PC-3 (cell line): Measurements from ENCODE around the gene NPSR1. TPM values are rescaled to one million over a fixed set of nuclear protein-coding genes. Genes with fewer than 3 reads are reported as not detected.

Source experiments
- ATAC-seq: fragments of 200-7000 bp; cut with Tn5 transposase; 2 replicates; pipeline ENCODE4 v1.9.1; 2020; ENCODE audit warnings: mild to moderate bottlenecking, moderate library complexity
- BruUV-seq: library from RNA; stranded (reverse); fragments of 400-500 nt; replicated peaks from 2 replicates; lab custom pipeline; 2021; lab: Mats Ljungman, UMichigan
- CTCF ChIA-PET: fragments of 300-600 bp; sonication (Branson Sonifier 250); formaldehyde crosslinking; loops from one replicate; lab custom pipeline; 2022; ENCODE audit warnings: antibody characterized with exemption; lab: Charles Lee
- POLR2A ChIA-PET: fragments of 300-600 bp; sonication (Branson Sonifier 250); formaldehyde crosslinking; loops from one replicate; lab custom pipeline; 2022; ENCODE audit warnings: antibody characterized with exemption; ENCODE audit not compliant: unreplicated experiment; lab: Charles Lee
- DNase-seq: peaks from one replicate; pipeline ENCODE4 v3.0.0-alpha.2; 2015
- H2AFZ ChIP-seq: fragments of 300-600 bp; sonication (generic); 2 replicates; pipeline ENCODE4 v1.6.0; 2016; ENCODE audit warnings: antibody characterized with exemption, low read length
- H3F3A ChIP-seq: fragments of 300-600 bp; sonication (generic); one replicate; pipeline ENCODE4 v1.6.0; 2017; ENCODE audit warnings: antibody characterized with exemption, low read length, control low read depth, mild to moderate bottlenecking; ENCODE audit not compliant: unreplicated experiment
- H3K27ac ChIP-seq: fragments of 300-600 bp; sonication (generic); 2 replicates; pipeline ENCODE4 v1.5.1; 2016; ENCODE audit warnings: mild to moderate bottlenecking, low read length
- H3K27me3 ChIP-seq: fragments of 300-600 bp; sonication (generic); 2 replicates; pipeline ENCODE4 v1.6.1; 2016; ENCODE audit warnings: low read length, mixed read lengths
- H3K36me3 ChIP-seq: fragments of 300-600 bp; sonication (generic); 2 replicates; pipeline ENCODE4 v1.6.1; 2016; ENCODE audit warnings: low read depth, mixed run types, low read length, mixed read lengths
- H3K4me1 ChIP-seq: fragments of 300-600 bp; sonication (generic); 2 replicates; pipeline ENCODE4 v1.5.1; 2016; ENCODE audit warnings: low read length; ENCODE audit not compliant: insufficient read depth
- H3K4me2 ChIP-seq: fragments of 300-600 bp; sonication (generic); 2 replicates; pipeline ENCODE4 v1.6.0; 2016; ENCODE audit warnings: low read length
- H3K4me3 ChIP-seq: fragments of 300-600 bp; sonication (generic); 2 replicates; pipeline ENCODE4 v1.5.1; 2016; ENCODE audit warnings: mild to moderate bottlenecking, low read length, mixed read lengths
- H3K79me2 ChIP-seq: fragments of 300-600 bp; sonication (generic); 2 replicates; pipeline ENCODE4 v1.6.1; 2017; ENCODE audit warnings: low read length, mixed read lengths
- H3K9ac ChIP-seq: fragments of 300-600 bp; sonication (generic); 2 replicates; pipeline ENCODE4 v1.6.0; 2016; ENCODE audit warnings: mild to moderate bottlenecking, low read length
- H3K9me2 ChIP-seq: fragments of 300-600 bp; sonication (generic); replicated peaks from 2 replicates; pipeline ENCODE4 v1.6.1; 2016; ENCODE audit warnings: mixed run types, low read length, mixed read lengths
- H3K9me3 ChIP-seq: fragments of 300-600 bp; sonication (generic); 2 replicates; pipeline ENCODE4 v1.6.1; 2016; ENCODE audit warnings: low read length, mixed read lengths
- H4K20me1 ChIP-seq: fragments of 300-600 bp; sonication (generic); 2 replicates; pipeline ENCODE4 v1.6.1; 2016; ENCODE audit warnings: low read length, mixed read lengths
- EZH2 ChIP-seq: fragments of 300-600 bp; sonication (generic); IDR thresholded peaks from one replicate; pipeline ENCODE4 v1.6.1; 2017; ENCODE audit warnings: antibody characterized with exemption, mild to moderate bottlenecking, low read length; ENCODE audit not compliant: unreplicated experiment
- EZH2phosphoT487 ChIP-seq: fragments of 300-600 bp; sonication (generic); IDR thresholded peaks from 2 replicates; pipeline ENCODE4 v1.6.1; 2018; ENCODE audit warnings: mild to moderate bottlenecking, antibody characterized with exemption, low read length, borderline replicate concordance
- intact Hi-C: fragments of 100-400 bp; cut with micrococcal nuclease; formaldehyde crosslinking; loops from 2 replicates; pipeline ENCODE4 v1.9.0; 2023
- total RNA-seq: library from RNA; depleted of rRNA; stranded (reverse); fragments of >200 nt; gene quantifications from 2 replicates; pipeline ENCODE4 v1.2.3, GENCODE V29; 2014
- TF ChIP-seq, protein P1 (sequence below): fragments of 300-600 bp; sonication (generic); conservative IDR thresholded peaks from 2 replicates; pipeline ENCODE4 v1.5.1; 2017; ENCODE audit warnings: antibody characterized with exemption, low read depth, mild to moderate bottlenecking, low read length

The NPSR1 gene
- total RNA-seq, 1 experiment from 2014 or later: not detected

DNA sequence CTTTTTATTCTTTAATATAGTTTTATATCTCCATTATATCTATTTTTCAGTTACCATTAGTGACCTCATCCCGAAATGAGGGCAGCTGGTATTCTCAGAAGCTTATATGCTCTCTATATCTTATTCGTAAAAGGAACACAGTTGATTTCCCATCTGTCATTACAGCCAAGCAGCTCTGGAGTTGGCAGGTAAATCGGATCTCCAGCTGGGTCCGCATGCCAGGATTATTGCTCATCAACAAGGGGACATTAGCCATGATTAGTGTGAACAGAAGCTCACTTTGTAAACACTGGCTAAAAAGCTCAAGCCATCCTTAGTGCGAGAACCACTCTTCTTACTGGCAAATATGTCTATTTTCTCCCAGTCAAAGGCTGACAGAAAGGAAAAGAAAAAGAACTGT is 180.3 kb downstream of the NPSR1 start:
- Histone ChIP-seq H2AFZ (no peak overlapping the region), H3K4me3 (no peak overlapping the region), H3K36me3 (no peaks in the 10 kb centered on the region), H3F3A (no peaks in the 10 kb centered on the region), H3K27ac (no peak overlapping the region), H3K27me3 (no peaks in the 10 kb centered on the region), H3K9me3 (no peaks in the 10 kb centered on the region), H4K20me1 (no peaks in the 10 kb centered on the region), H3K79me2 (no peaks in the 10 kb centered on the region), H3K9me2 (no peaks in the 10 kb centered on the region), H3K9ac (no peak overlapping the region), H3K4me2 (peak overlapping the region; percentile 70; the same call in 1 of the 2 replicates), H3K4me1 (peaks cover 20% of the 10 kb centered on the region)
- BruUV-seq: no TSS peak
- intact Hi-C loops: no loop called here
- ChIA-PET POLR2A (no interaction called here), CTCF (no interaction called here)
- ATAC-seq: no peak
- DNase-seq: peak; percentile 66
- no peak for TF ChIP-seq EZH2
- TF ChIP-seq, protein P1, sequence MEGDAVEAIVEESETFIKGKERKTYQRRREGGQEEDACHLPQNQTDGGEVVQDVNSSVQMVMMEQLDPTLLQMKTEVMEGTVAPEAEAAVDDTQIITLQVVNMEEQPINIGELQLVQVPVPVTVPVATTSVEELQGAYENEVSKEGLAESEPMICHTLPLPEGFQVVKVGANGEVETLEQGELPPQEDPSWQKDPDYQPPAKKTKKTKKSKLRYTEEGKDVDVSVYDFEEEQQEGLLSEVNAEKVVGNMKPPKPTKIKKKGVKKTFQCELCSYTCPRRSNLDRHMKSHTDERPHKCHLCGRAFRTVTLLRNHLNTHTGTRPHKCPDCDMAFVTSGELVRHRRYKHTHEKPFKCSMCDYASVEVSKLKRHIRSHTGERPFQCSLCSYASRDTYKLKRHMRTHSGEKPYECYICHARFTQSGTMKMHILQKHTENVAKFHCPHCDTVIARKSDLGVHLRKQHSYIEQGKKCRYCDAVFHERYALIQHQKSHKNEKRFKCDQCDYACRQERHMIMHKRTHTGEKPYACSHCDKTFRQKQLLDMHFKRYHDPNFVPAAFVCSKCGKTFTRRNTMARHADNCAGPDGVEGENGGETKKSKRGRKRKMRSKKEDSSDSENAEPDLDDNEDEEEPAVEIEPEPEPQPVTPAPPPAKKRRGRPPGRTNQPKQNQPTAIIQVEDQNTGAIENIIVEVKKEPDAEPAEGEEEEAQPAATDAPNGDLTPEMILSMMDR: no peak

DNA sequence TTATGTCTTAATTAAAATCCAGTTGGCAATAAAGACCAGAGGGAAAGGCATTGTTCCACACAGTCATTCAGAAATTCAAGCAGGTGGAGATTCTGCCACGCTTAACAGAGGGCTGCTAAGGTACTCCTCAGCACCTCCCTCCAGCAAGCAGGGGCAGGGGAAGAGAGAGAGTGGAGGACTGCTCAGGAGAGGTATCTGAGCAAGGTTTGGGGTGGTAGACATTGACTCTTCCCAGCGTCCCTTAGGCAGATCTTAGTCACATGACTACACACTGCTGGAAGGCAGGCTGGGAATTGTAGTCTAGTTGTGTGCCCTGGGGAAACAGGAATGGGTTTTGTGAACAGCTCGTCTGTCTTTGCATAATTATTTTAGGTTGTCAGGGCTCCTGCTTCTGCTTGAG is 181.6 kb downstream of the NPSR1 start:
- no peaks in the 10 kb centered on the region for H3K9me3 ChIP-seq
- H4K20me1 ChIP-seq: no peaks in the 10 kb centered on the region
- no peak for TF ChIP-seq EZH2phosphoT487
- TF ChIP-seq EZH2: no peak
- TF ChIP-seq, protein P1: no peak
- ChIA-PET POLR2A (no interaction called here), CTCF (no interaction called here)
- no peak overlapping the region for H2AFZ ChIP-seq
- intact Hi-C loops: no loop called here
- BruUV-seq: no TSS peak
- H3K9ac ChIP-seq: no peak overlapping the region
- DNase-seq (no peak), ATAC-seq (no peak)
- H3K79me2 ChIP-seq: no peaks in the 10 kb centered on the region
- H3F3A ChIP-seq: no peaks in the 10 kb centered on the region
- H3K27me3 ChIP-seq: no peaks in the 10 kb centered on the region
- H3K36me3 ChIP-seq: no peaks in the 10 kb centered on the region
- peaks cover 20% of the 10 kb centered on the region for H3K4me1 ChIP-seq
- H3K4me3 ChIP-seq: no peak overlapping the region
- no peak overlapping the region for H3K27ac ChIP-seq
- no peaks in the 10 kb centered on the region for H3K9me2 ChIP-seq
- no peak overlapping the region for H3K4me2 ChIP-seq

DNA sequence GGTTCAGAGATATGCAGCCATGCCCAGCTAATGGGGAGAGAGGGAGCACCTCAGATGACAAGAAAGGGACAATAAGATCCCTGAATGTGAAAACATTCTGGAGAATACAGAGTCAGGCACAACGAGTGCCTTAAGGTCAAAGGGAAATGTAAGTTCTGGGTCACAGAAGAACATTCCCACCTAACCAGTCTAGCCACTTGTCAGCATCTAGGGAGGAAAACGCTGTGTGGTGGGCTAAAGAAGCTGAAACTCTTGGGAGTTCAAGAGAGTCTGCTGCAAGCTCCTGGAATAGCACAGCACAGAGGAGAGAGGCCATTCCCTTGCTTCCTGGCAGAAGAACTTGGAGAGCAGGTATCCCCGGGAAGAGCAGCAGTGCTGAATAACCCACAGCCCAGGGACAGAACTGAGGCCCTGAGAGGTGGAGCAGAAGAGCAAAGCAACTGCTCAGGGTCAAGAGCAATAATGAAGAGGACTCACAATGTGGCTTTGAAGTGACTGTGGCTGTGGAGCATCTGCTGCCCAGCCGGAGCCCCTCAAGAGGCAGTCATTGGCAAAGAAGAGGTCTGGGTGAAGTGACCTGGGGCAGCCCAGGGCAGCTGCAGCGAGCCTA is 182.3 kb downstream of the NPSR1 start:
- H3K27me3 ChIP-seq: no peaks in the 10 kb centered on the region
- H3K4me3 ChIP-seq: no peak overlapping the region
- no TSS peak for BruUV-seq
- H3K9me3 ChIP-seq: no peaks in the 10 kb centered on the region
- H3K27ac ChIP-seq: no peak overlapping the region
- H3K4me1 ChIP-seq: peaks cover 20% of the 10 kb centered on the region
- no peaks in the 10 kb centered on the region for H3K9me2 ChIP-seq
- no peak overlapping the region for H3K4me2 ChIP-seq
- H4K20me1 ChIP-seq: no peaks in the 10 kb centered on the region
- H3K79me2 ChIP-seq: no peaks in the 10 kb centered on the region
- intact Hi-C loops: no loop called here
- H3K36me3 ChIP-seq: no peaks in the 10 kb centered on the region
- TF ChIP-seq, protein P1: no peak
- TF ChIP-seq EZH2phosphoT487: no peak
- TF ChIP-seq EZH2: no peak
- POLR2A ChIA-PET: no interaction called here
- H2AFZ ChIP-seq: no peak overlapping the region
- no peak overlapping the region for H3K9ac ChIP-seq
- H3F3A ChIP-seq: no peaks in the 10 kb centered on the region
- CTCF ChIA-PET: no interaction called here
- ATAC-seq (no peak), DNase-seq (no peak)
